NCI-H146 treated with DMSO at 0.1 percent for 48 hours (cell line): ENCODE results near the gene ALDH1A3.

Source experiments
- DNase-seq: peaks from one replicate; lab custom pipeline; 2025; ENCODE audit not compliant: unreplicated experiment; lab: John Stamatoyannopoulos, UW

Gene ALDH1A3

DNA sequence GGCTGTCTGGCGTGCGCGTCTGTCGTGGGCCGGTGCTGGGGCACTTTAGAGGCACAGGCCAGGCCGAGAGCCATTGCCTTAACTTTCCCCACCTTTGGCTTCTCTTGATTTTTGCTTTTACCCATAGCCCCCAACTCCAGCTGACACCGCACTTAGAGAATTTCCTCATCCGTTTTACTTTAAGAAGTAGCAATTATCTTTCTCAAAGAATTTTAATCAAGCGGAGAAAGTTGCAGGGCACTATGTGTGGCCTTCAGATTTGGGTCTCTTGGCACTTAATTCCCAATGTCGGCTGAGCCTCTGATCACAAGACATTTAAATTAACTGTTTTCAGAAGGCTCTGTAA is 1.2 kb downstream of the ALDH1A3 start:
- no peak for DNase-seq

DNA sequence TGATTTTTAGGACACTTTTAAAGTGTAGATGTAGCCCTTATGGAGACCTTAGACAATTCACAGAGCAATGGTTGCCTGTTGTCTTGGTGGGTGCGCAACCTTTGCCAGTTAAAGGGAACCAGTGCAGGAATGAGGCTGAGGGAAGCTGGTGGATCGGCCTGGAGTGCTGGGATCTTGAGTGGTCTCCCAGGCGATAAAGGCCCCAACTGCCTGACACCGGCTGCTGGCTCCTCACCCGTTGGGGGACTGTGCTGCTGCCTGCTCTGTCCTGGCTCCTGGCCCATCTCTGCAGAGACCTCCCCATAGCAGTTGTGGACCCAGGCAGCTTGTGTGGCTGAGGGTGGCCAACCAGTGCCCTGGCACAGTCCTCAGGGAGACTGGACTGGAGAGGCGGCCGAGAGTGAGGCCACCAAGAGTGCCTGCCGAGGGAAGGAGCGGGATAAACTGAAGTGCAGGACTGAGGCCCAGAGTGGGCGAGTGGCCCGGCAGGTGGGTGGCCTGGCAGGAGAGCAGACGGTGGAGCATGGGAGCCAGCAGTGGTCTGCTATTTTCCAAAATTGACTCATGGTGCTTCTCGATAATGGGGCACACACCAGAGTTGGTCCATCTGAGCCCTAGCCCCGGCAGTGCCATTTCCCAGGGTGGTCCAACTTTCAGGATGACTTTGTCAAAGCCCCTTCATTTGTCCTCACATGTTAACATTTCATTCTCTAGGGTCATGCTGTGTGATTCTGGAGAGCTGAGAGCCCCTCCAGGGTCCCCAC is 2.1 kb downstream of the ALDH1A3 start:
- DNase-seq: no peak

DNA sequence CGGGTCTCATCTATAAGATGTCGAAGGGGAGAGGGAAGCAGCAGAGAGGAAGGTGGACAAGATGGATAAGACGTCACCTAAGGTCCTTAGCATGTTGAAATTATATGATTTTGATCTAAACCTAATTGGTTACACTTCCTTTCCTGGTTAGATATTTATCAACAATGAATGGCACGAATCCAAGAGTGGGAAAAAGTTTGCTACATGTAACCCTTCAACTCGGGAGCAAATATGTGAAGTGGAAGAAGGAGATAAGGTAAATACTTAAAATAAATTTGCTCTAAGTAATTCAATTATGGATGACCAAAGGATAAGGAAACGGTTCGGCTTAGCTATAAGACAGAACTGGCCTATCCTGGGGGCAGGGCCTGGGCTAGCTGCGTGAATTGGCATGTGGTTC is 5.5 kb downstream of the ALDH1A3 start:
- no peak for DNase-seq

DNA sequence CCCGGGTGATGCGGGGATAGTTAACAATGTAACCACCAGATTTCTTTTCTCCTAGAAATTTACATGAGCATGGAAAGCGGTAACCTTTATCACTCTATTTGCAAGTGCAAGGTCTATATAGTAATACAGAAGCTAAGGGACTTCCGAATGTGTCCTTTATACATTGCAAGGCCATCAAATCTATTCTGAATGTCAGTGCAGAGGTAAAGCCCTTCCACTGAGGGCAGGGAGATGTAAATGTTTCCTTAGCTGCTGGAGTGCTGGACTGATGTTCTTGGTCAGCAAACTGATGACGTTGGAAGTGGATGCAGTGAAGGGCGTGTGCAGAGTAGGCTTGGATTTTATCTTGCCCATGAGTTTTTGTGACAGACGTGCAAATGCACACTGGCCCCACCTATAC is 6.2 kb downstream of the ALDH1A3 start:
- DNase-seq: no peak

DNA sequence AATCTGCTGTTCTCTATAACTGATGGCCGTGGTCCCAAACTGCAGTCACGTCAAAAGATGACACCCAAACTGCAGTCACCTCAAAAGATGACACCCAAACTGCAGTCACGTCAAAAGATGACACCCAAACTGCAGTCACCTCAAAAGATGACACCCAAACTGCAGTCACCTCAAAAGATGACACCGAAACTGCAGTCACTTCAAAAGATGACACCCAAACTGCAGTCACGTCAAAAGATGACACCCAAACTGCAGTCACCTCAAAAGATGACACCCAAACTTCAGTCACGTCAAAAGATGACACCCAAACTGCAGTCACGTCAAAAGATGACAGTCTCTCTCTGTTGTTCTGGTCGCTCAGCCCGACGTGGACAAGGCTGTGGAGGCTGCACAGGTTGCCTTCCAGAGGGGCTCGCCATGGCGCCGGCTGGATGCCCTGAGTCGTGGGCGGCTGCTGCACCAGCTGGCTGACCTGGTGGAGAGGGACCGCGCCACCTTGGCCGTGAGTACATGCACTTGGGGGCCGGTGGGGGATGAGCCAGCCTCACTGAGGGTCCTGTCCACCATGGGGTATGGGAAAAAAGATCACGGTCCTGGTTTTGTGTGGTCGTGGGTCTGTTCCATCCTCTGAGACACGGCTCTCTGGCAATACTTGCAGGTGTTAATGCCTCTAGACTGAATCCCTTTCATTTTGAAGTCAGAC is 7.7 kb downstream of the ALDH1A3 start:
- DNase-seq: no peak

DNA sequence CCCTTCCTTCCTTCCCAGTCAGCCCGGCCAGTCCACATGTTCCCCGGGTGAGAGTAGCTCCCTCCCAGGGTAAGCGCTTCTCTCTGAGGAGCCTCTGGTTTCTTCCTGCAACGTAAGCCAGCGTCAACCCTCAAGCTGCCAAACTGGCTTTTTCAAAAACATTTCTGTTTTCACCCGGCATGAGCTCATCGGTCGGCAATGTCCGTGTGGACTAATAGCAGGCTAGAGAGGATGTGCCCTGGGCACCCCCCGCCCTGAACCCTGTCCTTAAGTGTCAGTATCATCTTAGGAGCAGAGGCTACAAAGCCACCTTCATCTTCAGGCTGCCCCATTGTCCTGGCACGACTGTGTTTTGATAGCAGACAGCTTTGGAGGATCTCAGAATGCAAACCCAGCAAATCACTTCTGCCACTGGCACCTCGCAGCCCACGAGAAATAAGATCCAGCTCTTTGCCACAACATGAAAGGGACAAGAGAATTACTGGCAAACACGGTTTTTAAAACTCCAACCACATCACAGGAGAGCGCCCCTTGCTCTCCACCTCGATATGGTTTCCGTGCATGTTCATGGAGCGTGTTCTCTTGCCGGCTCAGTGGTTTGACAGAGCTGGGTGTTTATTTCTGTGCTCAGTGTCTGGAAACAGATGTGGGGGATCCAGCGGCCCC is 9.9 kb downstream of the ALDH1A3 start:
- no peak for DNase-seq

DNA sequence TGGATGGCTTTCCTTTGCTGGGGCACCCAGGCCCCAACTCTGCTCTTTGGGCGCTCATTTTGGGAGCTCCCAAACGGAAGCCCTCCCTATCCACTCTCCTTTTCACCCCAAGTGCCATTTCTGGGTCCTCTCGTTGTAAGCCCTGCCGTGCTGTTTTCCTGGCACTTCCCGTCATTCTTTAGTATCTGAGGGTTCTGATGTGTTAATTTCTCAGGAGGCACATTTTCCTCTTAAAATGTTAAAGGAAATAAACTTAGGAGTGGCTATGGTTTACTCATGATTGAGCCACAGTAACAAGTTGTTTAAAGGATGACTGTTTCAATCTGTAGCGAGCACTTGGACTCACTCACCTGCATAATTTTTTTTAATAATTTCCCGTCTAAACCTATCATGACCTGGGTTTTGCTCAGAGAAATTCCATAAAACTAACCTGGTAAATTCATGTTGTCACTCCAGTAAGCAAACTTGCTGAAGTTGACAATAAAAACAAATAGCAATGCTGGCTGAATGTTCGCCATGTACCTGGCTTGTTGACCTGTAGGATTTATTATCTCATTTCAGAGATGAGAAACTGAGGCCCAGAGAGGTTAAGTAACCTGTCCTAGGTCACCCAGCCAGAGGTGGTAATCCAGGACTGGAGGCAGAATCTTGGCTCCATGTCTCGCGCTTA is 10.6 kb downstream of the ALDH1A3 start:
- no peak for DNase-seq

DNA sequence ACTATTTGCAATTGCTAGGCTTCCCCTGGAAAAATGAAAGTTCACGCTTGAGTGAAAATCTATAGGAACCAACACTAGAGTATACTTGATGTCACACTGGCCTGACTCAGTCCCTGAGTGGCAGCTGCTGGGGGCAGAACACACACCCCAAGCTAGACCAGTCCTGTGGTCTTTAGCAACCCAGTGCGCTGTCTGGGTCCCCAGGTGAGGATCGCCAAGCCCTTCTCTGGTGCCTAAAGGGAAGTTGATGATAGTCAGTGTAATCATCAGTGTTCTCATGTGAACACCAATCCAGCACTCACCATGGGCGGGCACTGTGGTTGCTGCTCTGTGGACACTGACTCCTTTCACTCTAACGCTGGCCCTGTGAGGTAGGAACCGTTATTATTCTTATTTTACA is 11.2 kb downstream of the ALDH1A3 start:
- DNase-seq: no peak

DNA sequence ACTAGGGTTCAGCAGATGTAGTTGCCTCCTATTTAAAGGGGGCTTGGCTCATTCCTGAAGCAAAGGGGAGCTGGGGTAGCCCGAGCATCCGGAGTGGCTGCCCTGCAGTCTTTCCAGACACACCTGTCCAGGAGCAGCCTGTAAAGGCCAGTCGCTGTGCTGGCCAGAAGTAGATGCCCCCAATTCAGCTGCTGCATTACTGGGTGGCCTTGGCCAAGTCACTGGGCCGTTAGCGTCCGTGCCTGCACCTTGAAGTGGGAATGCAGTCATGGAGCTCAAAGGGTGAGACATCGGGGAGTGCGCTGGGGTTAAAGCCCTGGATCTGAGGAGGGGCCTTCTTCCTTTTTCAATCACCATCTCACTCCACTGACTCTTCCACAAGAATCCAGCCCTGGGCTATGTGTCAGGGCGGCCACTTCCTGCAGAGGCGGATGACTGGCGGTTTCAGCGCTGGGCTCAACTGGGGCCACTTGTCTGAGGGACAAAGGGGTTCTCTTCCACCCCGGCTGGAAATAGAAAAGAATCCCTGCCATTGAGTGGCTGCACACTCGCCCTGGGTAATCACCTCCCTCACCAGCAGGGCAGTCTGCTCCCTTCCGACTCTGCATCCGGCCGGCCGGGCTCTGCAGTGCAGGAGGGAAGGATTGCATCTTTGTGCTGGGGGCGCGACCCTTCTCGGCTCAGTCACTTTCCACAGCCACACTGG is 11.8 kb downstream of the ALDH1A3 start:
- no peak for DNase-seq

DNA sequence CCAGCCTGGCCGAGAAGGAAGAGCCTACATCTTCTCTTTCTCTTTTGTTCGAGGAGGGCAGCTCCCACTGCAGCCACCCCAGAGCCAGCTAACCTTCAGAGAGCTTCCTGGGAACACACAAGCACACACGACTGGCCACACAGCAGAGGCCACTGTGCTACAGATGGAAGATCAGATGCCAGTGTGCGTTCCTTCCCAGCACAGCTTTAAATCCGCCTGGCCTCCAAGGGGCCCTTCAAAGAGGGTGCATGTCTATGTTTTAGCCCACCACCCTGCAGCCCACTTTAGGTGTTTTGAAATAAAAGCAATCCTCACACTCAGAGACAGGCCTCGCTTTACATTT is 12.4 kb downstream of the ALDH1A3 start:
- DNase-seq: no peak

DNA sequence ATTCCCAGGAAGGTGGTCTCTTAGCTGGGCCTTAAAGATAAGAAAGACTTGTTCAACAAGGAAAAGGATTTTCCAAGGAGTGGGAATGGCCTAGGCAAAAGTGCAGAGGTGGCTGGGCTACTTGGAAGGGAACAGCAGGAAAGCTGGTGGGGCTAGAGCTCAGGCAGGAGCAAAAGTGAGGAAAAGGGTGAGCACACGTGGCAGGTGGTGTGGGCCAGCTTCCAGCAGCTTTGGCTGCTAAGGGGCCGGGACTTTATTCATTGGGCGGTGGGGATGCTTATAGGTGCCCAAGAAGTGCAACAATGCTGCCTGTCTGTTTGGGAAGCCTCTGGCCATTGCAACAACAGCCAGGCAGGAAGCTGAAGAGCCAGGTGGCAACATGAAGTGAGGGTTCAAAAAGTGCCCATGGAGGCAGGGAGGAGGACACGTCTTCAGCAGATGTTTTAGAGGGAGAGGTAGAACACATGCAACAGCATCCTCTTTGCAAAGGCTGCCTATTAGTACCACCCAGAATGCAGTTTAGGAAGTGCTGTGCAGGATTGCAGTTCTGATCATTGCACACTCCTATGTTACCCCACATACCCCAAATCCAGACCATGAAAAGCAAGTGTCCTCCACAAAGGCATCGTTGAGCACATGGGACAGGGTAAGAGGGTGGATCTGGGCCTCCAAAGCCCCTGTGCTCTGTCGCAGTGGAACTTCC is 13.8 kb downstream of the ALDH1A3 start:
- no peak for DNase-seq

DNA sequence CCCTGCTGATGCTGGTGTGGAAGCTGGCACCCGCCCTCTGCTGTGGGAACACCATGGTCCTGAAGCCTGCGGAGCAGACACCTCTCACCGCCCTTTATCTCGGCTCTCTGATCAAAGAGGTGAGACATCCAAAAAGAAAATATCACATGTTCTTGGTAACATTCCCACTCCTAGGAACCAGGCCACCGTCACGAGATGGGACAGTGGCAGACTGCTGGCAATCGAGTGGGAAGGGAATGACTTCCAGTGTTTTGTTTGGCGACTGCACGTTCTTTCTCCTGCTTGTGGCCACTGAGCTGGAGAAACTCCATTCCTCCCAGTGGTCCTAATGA is 14.3 kb downstream of the ALDH1A3 start:
- DNase-seq: no peak

DNA sequence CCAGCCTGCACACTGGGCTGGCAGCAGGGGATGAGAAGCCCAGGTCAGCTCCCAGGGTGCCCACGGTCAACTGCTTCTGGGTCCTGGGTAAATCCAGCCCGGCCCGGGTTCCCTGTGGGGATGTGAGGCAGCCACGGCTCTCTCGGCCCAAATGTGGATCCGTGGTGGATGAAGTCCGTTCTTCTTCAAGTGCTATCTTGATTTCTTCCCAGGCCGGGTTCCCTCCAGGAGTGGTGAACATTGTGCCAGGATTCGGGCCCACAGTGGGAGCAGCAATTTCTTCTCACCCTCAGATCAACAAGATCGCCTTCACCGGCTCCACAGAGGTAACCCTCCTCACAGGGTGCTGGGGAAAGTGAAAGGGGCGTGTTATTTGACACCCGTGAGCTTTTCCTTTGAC is 16.1 kb downstream of the ALDH1A3 start:
- no peak for DNase-seq

DNA sequence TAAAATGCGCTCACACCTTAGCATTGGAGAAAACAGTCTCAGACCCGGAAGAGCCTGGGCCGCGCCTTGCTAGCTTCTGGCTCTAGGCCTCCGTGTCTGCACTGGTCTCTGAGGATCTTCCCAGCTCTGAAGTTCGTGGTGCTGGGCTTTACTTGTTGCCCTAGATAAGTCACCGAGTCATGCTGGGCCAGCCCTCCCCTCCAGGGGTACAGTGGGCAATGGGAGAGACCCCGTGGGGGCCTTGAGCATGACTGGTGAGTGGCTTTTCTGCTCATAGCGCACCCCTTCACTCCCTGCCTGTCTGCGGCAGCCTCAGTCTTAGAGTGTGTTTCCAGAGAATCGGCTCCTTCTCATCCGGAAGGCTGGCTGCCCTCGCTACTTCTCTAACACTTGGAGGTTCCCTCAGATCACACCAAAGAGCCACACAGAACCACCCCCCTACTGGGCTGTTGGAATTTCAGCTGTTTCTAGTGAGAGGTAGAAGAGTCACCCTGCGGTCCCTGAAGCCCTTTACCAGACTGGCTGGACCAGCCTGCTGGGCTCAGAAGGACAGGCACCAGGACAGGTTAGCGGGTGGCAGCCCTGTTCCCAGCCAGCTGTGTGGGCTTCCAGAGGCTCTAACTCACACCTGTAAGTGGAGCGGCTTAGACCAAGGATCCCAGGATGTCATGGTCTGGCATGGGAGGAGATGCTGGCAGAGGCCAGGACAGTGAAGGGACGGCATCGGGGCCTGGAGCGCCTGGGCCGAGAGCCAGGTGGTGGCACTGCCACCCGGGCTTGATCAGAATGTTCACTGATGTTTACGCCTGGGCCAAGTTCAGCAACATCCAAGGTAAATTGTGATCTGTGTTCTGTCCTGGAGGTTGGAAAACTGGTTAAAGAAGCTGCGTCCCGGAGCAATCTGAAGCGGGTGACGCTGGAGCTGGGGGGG is 17.9 kb downstream of the ALDH1A3 start:
- DNase-seq: no peak

DNA sequence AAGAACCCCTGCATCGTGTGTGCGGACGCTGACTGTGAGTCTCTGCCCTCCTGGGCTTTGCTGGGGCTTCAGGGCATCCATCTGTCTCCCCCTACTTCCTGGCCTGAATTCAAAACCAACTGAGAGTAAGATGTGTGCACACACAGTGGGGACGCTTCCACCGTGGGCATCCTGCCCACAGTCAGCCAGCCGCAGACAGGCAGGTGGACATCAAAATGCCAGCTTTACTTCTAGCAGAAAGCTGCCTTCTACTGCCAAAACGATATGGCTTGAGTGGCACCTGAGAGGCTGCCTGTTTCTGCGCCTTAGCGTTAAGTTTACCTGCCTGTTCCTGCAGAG is 18.5 kb downstream of the ALDH1A3 start:
- DNase-seq: no peak

DNA sequence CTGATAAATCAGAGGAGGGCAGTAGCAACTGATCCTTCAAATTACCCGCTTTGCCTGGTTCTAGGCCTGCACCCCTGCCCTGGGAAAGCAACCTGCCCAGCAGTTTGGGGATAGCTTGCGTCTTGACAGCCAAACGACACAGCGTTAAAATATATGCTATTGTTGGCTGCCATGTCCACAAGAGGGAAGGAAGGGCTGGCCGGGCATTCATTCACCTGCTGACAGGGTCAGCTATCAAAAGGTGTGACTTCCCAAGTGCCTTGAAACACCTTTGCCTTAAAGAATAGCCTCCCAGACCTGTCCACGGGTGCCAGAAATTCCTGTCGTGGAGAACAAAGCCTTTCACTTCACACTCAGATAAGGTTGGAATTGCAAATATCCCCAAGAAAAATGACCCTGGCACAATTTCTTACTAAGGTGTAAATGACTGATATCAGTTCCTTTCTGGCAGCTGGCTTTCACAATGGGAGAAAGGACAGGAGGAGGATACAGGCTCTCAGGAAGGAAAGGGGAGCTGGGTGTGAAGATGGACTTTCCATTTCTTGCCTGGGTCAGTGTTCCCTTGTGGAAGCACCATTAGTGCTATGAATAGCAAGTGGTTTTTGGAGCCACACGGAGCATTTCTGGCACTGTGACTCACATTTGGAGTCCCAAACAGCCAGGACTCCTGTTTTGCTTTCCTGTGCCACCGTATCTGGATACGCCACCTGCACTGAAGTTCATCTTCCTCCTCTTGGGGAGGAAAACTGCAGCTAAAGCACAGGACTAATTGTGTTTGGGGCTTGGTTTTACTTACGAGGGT is 19.2 kb downstream of the ALDH1A3 start:
- DNase-seq: no peak

DNA sequence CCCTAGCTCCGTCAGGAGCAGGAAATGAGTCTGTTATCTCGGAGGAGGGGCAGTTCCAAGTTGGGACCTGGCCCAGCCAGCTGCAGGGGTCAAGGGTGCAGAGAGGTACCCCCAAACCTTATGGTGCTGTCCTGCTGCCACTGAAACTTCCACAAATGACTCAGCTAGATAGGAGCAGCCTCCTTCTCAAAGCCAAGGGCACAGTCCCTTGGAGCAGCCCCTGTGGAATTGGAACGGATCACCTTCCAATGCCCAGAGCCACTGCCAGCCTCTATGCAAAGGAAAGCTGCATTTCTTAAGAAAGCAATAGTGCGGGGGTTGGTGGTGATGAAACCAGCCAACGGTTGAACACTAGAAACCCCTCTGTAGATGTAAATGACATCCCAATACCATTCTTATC is 20.0 kb downstream of the ALDH1A3 start:
- DNase-seq: no peak

DNA sequence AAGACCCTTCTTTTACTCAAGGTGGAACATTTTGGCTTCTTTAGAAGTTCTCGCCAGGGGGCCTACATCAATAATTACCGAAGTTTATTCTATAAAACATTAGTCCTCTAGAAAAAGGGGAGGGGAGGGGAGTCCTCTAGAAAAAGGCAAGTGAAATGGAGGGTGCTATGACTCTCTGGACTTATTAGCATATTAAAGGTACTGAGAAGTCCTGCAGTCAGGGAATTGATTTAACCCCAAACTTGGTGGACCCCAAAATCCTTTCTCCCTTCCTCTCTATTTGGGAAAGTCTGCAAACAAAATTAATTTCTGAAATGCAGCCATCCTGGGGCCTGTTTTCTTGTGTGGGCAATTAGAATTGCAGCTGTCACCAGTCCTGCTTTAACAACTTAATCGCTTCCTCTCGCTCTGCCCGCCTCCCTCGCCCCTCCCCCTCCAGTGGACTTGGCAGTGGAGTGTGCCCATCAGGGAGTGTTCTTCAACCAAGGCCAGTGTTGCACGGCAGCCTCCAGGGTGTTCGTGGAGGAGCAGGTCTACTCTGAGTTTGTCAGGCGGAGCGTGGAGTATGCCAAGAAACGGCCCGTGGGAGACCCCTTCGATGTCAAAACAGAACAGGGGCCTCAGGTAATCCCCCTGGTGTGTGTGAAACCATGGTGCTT is 20.6 kb downstream of the ALDH1A3 start:
- no peak for DNase-seq

DNA sequence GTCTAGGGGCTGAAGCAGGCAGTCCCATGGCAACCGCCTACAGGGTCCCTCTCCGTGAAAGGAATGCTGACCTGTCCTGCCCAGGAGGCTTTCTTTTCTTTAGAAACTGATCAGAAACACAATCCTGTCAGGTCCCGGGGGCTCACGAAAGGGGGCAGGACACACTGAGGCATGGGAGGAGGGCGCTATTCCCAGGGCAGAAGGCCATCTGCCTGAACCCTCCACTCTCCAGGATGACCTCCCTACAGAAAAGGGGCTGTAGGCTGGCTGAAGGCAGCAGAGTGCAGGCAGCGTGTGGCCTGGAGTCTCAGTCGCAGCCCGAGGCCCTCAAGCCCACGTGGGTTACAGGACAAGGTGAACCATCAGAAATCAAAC is 21.2 kb downstream of the ALDH1A3 start:
- DNase-seq: no peak
